Tibial nerve (tissue), 4 donors: ENCODE data around the gene CTRB1. TPM values are rescaled to one million over a fixed set of nuclear protein-coding genes. Genes with fewer than 3 reads are reported as not detected.

Experiments
- DNase-seq, 2 donors: peaks; one replicate each; pipeline ENCODE4 v3.0.0-alpha.2; 2019; ENCODE audit warnings: low spot score in 2 of 2
- H3K27ac ChIP-seq, 4 donors: fragments of 200-600 bp; sonication (generic) in 3 of 4; one replicate each; pipeline ENCODE4 v1.5.1; 2017 to 2019; ENCODE audit warnings: mild to moderate bottlenecking in 1 of 4
- H3K27me3 ChIP-seq, 2 donors: fragments of 200-600 bp; sonication (generic) in 1 of 2; one replicate each; pipeline versions ENCODE4 v1.5.1 to v1.6.0; 2017 to 2019
- H3K36me3 ChIP-seq, 3 donors: fragments of 200-600 bp; sonication (generic); one replicate each; pipeline ENCODE4 v1.5.1; 2018 to 2019
- H3K4me1 ChIP-seq, 4 donors: fragments of 200-600 bp; sonication (generic) in 3 of 4; one replicate each; pipeline ENCODE4 v1.5.1; 2017 to 2019
- H3K4me3 ChIP-seq, 4 donors: fragments of 200-600 bp; sonication (generic) in 3 of 4; one replicate each; pipeline ENCODE4 v1.5.1; 2017 to 2019; ENCODE audit warnings: mild to moderate bottlenecking in 1 of 4, moderate library complexity in 1 of 4
- H3K9me3 ChIP-seq, 4 donors: fragments of 200-600 bp; sonication (generic) in 3 of 4; one replicate each; pipeline ENCODE4 v1.5.1; 2017 to 2019
- EP300 ChIP-seq, 2 donors: sonication (generic); formaldehyde crosslinking; IDR thresholded peaks; one replicate each; pipeline ENCODE4 v1.6.1; 2017; ENCODE audit warnings: antibody characterized with exemption in 2 of 2, mild to moderate bottlenecking in 1 of 2
- POLR2A ChIP-seq, 2 donors: fragments of 450-650 bp; IDR thresholded peaks; one replicate each; pipeline ENCODE4 v1.6.1; 2017; ENCODE audit warnings: antibody characterized with exemption in 2 of 2, mild to moderate bottlenecking in 2 of 2, moderate library complexity in 2 of 2
- WGBS, 2 donors: methylation state at CpG; one replicate each; pipeline ENCODE4 v1.1.5; 2018; 5-methylcytosine and 5-hydroxymethylcytosine counted together
- total RNA-seq, 4 donors: library from RNA; depleted of rRNA; stranded (reverse); fragments of >200 nt; gene quantifications; one replicate each; pipeline ENCODE4 v1.1.0, GENCODE V29; 2016
- TF ChIP-seq, protein P1 (sequence below), 5 experiments: fragments of 200-600 bp in 3 of 5; fragments of 450-650 bp in 2 of 5; sonication (generic) in 3 of 5; IDR thresholded peaks; one replicate each; pipeline ENCODE4 v1.5.1; 2016 to 2019; ENCODE audit warnings: antibody characterized with exemption in 5 of 5, mild to moderate bottlenecking in 3 of 5, moderate library complexity in 2 of 5

Gene CTRB1
- total RNA-seq: 10 to 100 TPM in 1 of 4 donors, 1 to 10 TPM in 2, under 1 TPM in 1; 0.59 to 24.3 (median 1.2) TPM

DNA sequence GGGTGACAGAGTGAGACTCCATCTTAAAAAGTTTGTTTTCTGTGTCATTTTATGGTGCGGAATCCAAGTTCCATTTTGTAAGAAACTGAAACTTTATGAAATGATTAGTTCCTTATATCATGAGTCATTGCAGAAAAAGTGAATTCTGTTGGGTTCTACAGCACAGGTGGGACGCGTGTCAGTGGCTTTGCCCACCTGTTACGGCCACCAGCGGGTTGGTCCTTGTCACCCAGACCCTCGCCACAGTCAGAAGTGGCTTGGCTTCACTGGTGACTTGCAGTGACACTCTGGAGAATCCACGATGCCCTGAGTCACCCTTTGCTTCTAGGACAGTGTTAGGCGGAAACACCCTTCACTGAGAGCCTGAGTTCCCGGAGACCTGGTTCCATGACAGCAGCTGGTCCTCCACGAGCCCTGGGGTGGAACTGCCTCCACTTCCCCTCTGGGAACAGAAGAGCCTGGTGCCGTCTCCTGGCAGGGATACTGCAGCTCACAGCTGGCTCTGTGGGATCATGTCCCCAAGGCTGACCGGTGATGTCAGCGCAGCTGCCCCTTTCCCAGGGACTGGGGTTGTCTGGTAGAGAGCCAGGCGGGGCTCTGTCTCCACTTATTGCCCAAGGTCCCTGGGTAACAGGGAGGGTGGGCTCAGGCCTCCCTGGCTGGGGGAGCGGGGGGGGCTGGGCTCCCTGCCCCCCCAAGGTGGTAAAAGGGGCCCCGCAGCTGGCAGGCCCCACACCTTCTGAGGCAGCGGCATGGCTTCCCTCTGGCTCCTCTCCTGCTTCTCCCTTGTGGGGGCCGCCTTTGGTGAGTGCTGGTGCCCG is at the start of gene CTRB1:
Gene CTRB1 (plus strand): TSS at position 733 of the 821 bp plus-strand sequence. CDS start 20 bp downstream, at position 753.
- WGBS, 2 donors: 77 to 81% methylated on average over 14 of the region's 19 CpGs
- Histone ChIP-seq H3K4me1 (peaks cover 0 to 8% (median 0%) of the 10 kb centered on the region in 4 donors), H3K27ac (no peak within 1 kb of the TSS), H3K9me3 (no peaks in the 10 kb centered on the region), H3K36me3 (no peaks in the 10 kb centered on the region), H3K27me3 (no peaks in the 10 kb centered on the region), H3K4me3 (no peak within 1 kb of the TSS)
- TF ChIP-seq EP300 (IDR thresholded peaks at IDR 0.05) (no peak), POLR2A (IDR thresholded peaks at IDR 0.05) (no peak)
- TF ChIP-seq, protein P1, sequence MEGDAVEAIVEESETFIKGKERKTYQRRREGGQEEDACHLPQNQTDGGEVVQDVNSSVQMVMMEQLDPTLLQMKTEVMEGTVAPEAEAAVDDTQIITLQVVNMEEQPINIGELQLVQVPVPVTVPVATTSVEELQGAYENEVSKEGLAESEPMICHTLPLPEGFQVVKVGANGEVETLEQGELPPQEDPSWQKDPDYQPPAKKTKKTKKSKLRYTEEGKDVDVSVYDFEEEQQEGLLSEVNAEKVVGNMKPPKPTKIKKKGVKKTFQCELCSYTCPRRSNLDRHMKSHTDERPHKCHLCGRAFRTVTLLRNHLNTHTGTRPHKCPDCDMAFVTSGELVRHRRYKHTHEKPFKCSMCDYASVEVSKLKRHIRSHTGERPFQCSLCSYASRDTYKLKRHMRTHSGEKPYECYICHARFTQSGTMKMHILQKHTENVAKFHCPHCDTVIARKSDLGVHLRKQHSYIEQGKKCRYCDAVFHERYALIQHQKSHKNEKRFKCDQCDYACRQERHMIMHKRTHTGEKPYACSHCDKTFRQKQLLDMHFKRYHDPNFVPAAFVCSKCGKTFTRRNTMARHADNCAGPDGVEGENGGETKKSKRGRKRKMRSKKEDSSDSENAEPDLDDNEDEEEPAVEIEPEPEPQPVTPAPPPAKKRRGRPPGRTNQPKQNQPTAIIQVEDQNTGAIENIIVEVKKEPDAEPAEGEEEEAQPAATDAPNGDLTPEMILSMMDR (IDR thresholded peaks at IDR 0.05): no peak
- DNase-seq: no peak

DNA sequence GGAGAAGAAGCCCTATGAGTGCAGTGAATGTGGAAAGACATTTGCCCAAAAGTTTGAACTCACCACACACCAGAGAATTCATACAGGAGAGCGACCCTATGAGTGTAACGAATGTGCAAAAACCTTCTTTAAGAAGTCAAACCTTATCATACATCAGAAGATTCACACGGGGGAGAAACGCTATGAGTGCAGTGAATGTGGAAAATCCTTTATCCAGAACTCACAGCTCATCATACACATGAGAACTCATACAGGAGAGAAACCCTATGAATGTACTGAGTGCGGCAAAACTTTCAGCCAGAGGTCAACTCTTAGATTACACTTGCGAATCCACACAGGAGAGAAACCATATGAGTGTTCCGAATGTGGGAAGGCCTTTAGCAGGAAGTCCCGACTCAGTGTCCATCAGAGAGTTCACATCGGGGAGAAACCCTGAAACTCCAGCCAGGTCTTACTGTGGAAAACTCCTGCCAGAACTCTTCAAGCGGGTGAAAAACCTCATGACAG is 48.8 kb upstream of the CTRB1 start:
- Histone ChIP-seq H3K4me3 (no peak overlapping the region), H3K27ac (no peak overlapping the region), H3K4me1 (no peaks in the 10 kb centered on the region), H3K9me3 (peaks cover 0 to 63% (median 20%) of the 10 kb centered on the region in 4 donors), H3K36me3 (peaks cover 0 to 82% (median 32%) of the 10 kb centered on the region in 3 donors), H3K27me3 (no peaks in the 10 kb centered on the region)
- DNase-seq: no peak
- 93 to 98% methylated on average over 9 to 10 of the region's 10 CpGs for WGBS, 2 donors
- TF ChIP-seq EP300 (IDR thresholded peaks at IDR 0.05): no peak
- TF ChIP-seq, protein P1 (IDR thresholded peaks at IDR 0.05): no peak
- TF ChIP-seq POLR2A (IDR thresholded peaks at IDR 0.05): no peak

DNA sequence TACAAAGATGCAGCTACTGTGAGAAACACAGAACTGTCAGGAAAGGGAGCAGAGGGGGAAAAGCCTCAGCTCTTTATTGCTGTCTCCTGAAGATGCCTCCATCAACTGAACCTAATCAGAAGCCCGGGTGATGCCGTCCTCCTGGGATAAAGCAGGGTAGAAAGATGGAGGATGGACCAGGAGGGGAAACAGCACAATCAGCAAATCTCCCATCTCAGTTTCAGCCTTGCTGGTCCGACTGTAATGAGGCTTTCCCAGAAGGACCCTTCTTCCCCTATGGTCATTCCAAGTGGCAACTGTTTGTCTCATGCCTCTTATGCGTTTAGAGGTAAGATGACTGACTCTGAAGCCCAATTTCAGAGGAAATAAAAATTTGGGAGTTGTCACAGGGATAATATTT is 46.2 kb upstream of the CTRB1 start:
- peaks cover 0 to 56% (median 23%) of the 10 kb centered on the region in 3 donors for H3K36me3 ChIP-seq
- no peak overlapping the region for H3K27ac ChIP-seq
- peaks cover 0 to 86% (median 28%) of the 10 kb centered on the region in 4 donors for H3K9me3 ChIP-seq
- H3K4me3 ChIP-seq: no peak overlapping the region
- TF ChIP-seq EP300 (IDR thresholded peaks at IDR 0.05): no peak
- TF ChIP-seq, protein P1 (IDR thresholded peaks at IDR 0.05): no peak
- no peak for TF ChIP-seq POLR2A (IDR thresholded peaks at IDR 0.05)
- no peaks in the 10 kb centered on the region for H3K27me3 ChIP-seq
- no peak for DNase-seq
- WGBS, 2 donors: 98% methylated on average over 4 of the region's 4 CpGs
- H3K4me1 ChIP-seq: no peaks in the 10 kb centered on the region

DNA sequence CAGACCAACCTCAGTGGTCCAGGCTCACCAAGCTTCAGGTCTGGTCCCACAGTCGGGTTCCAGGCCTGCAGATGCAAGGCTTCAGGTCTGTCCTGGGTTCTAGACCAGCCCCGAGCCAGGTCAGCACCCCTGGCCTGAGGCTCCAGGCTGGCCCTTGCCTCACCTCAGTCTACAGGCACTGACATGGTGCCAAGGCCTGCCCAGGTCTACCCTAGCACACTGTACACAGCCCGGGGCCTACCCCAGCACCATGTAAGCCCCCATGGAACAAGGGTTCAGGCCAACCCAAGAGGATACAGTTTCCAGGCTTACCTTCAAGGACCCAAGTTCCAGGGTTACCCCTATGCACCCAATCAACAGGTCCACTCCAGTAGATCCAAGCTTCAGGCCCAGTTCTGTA is 43.7 kb upstream of the CTRB1 start:
- H3K4me3 ChIP-seq: no peak overlapping the region
- H3K4me1 ChIP-seq: no peaks in the 10 kb centered on the region
- no peak overlapping the region for H3K27ac ChIP-seq
- TF ChIP-seq POLR2A (IDR thresholded peaks at IDR 0.05) (no peak), EP300 (IDR thresholded peaks at IDR 0.05) (no peak)
- TF ChIP-seq, protein P1 (IDR thresholded peaks at IDR 0.05): no peak
- no peaks in the 10 kb centered on the region for H3K27me3 ChIP-seq
- no peak for DNase-seq
- H3K36me3 ChIP-seq: peaks cover 0 to 31% (median 4%) of the 10 kb centered on the region in 3 donors
- WGBS, 2 donors: 100% methylated on average over 2 to 3 of the region's 3 CpGs
- peaks cover 0 to 76% (median 18%) of the 10 kb centered on the region in 4 donors for H3K9me3 ChIP-seq

DNA sequence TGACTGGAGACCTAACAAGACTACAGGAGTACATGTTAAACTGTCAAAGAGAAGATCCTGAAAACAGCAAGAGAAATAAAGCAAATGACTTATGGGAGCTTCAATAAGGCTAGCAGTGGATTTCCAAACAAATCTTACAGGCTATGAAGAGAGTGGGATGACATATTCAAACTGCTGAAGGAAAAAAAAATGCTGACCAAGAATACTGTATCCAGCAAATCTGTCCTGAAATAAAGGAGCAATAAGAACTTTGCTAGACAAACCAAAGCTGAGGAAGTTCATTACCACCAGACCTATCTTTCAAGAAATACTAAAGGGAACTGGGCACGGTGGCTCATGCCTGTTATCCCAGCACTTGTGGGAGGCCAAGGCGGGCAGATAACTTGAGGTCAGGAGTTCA is 41.9 kb upstream of the CTRB1 start:
- no peak for DNase-seq
- Histone ChIP-seq H3K27ac (no peak overlapping the region), H3K4me1 (no peaks in the 10 kb centered on the region), H3K9me3 (peaks cover 0 to 63% (median 13%) of the 10 kb centered on the region in 4 donors), H3K4me3 (no peak overlapping the region), H3K27me3 (no peaks in the 10 kb centered on the region), H3K36me3 (peaks cover 0 to 13% (median 0%) of the 10 kb centered on the region in 3 donors)
- WGBS, 2 donors: 95 to 97% methylated on average over 2 of the region's 2 CpGs
- TF ChIP-seq EP300 (IDR thresholded peaks at IDR 0.05): no peak
